Mesothelial cell of epicardium (in vitro differentiated cells): ENCODE data around the gene PIGL. TPM values are rescaled to one million over a fixed set of nuclear protein-coding genes. Genes with fewer than 3 reads are reported as not detected.

Experiments
- DNase-seq, 2 experiments: peaks; one replicate each; pipeline ENCODE4 v3.0.0; 2021; ENCODE audit warnings: low spot score in 2 of 2; ENCODE audit not compliant: unreplicated experiment in 2 of 2
- H3K27ac Mint-ChIP-seq: 2 replicates; pipeline ENCODE4 v1.8.0; 2021; ENCODE audit warnings: mixed read lengths
- H3K27me3 Mint-ChIP-seq: 2 replicates; pipeline ENCODE4 v1.8.0; 2021; ENCODE audit warnings: low read depth, mixed read lengths
- H3K36me3 Mint-ChIP-seq: 2 replicates; pipeline ENCODE4 v1.8.0; 2021; ENCODE audit warnings: mixed read lengths
- H3K4me1 Mint-ChIP-seq: 2 replicates; pipeline ENCODE4 v1.8.0; 2021; ENCODE audit warnings: mixed read lengths
- H3K4me3 Mint-ChIP-seq: 2 replicates; pipeline ENCODE4 v1.8.0; 2021; ENCODE audit warnings: mild to moderate bottlenecking, moderate library complexity, mixed read lengths
- H3K9me3 Mint-ChIP-seq: 2 replicates; pipeline ENCODE4 v1.8.0; 2021; ENCODE audit warnings: mixed read lengths
- CTCF ChIP-seq: fragments of 200-600 bp; sonication (generic); IDR thresholded peaks from one replicate; pipeline ENCODE4 v1.5.0; 2021; ENCODE audit warnings: antibody characterized with exemption; ENCODE audit not compliant: unreplicated experiment
- total RNA-seq: library from RNA; stranded (reverse); gene quantifications from 3 replicates; pipeline ENCODE4 v1.2.1, GENCODE V29; 2021

Gene PIGL
- total RNA-seq, 1 donor from 2014 or later, result 69.4 TPM

GRCh38 chr17:16343569-16343968, 126.6 kb downstream of the PIGL start:
- Mint-ChIP-seq H3K36me3 (peaks cover 27% of the 10 kb centered on the region), H3K27me3 (no peaks in the 10 kb centered on the region), H3K4me1 (no peaks in the 10 kb centered on the region), H3K9me3 (no peaks in the 10 kb centered on the region), H3K27ac (no peak overlapping the region), H3K4me3 (no peak overlapping the region)
- no peak for DNase-seq
- TF ChIP-seq CTCF, result no peak

GRCh38 chr17:16345565-16345964, 128.6 kb downstream of the PIGL start:
- H3K27me3 Mint-ChIP-seq, result no peaks in the 10 kb centered on the region
- H3K4me3 Mint-ChIP-seq, result no peak overlapping the region
- H3K4me1 Mint-ChIP-seq, result no peaks in the 10 kb centered on the region

GRCh38 chr17:16346721-16347271, 129.8 kb downstream of the PIGL start:
- H3K36me3 Mint-ChIP-seq, result peaks cover 31% of the 10 kb centered on the region
- H3K27me3 Mint-ChIP-seq, result no peaks in the 10 kb centered on the region
- DNase-seq, result no peak
- H3K4me1 Mint-ChIP-seq, result peaks cover 8% of the 10 kb centered on the region
- H3K9me3 Mint-ChIP-seq, result no peaks in the 10 kb centered on the region
- no peak overlapping the region for H3K27ac Mint-ChIP-seq
- no peak overlapping the region for H3K4me3 Mint-ChIP-seq
- TF ChIP-seq CTCF, result no peak

More at GRCh38 chr17:16345565-16345964, 128.6 kb downstream of the PIGL start:
- H3K36me3 Mint-ChIP-seq, result peaks cover 31% of the 10 kb centered on the region
- H3K9me3 Mint-ChIP-seq, result no peaks in the 10 kb centered on the region
- no peak for DNase-seq
- H3K27ac Mint-ChIP-seq, result no peak overlapping the region
- no peak for TF ChIP-seq CTCF

- H3K4me3 Mint-ChIP-seq, result no peak overlapping the region
- no peak for TF ChIP-seq CTCF
- H3K4me1 Mint-ChIP-seq, result peaks cover 15% of the 10 kb centered on the region
- H3K27ac Mint-ChIP-seq, result no peak overlapping the region
- no peak for DNase-seq
- H3K9me3 Mint-ChIP-seq, result no peaks in the 10 kb centered on the region
- no peaks in the 10 kb centered on the region for H3K27me3 Mint-ChIP-seq
- H3K36me3 Mint-ChIP-seq, result peaks cover 19% of the 10 kb centered on the region
These were observed 131.6 kb downstream of the PIGL start for GRCh38 chr17:16348586-16348985.

GRCh38 chr17:16349431-16349830, 132.4 kb downstream of the PIGL start:
- peaks cover 12% of the 10 kb centered on the region for H3K36me3 Mint-ChIP-seq

More at GRCh38 chr17:16349431-16349830, 132.4 kb downstream of the PIGL start:
- H3K27ac Mint-ChIP-seq, result no peak overlapping the region
- peaks cover 15% of the 10 kb centered on the region for H3K4me1 Mint-ChIP-seq
- H3K4me3 Mint-ChIP-seq, result no peak overlapping the region
- no peaks in the 10 kb centered on the region for H3K9me3 Mint-ChIP-seq
- no peaks in the 10 kb centered on the region for H3K27me3 Mint-ChIP-seq
- no peak for DNase-seq
- TF ChIP-seq CTCF, result no peak
